Measurements from ENCODE around the gene C1orf159.

GRCh38 chr1:1086911-1087341 lies 29.0 kb downstream of the C1orf159 start:
- TF ChIP-seq POLR2AphosphoS5 (IDR thresholded peaks at IDR 0.05; ENCODE audit: borderline replicate concordance, low read depth, low read length) (no peak), EZH2 (IDR thresholded peaks at IDR 0.05) (no peak)
